Erythroblast (primary cell): ENCODE data around the gene OMP.

ENCODE experiments used
- DNase-seq, 2 experiments: peaks; one replicate each; lab custom pipeline; 2025; lab: John Stamatoyannopoulos, UW
- GATA1 ChIP-seq: IDR thresholded peaks from 2 replicates; pipeline ENCODE4 v1.6.1; 2011; ENCODE audit warnings: low read depth, mild to moderate bottlenecking, control low read depth, low read length, moderate library complexity
- POLR2A ChIP-seq: IDR thresholded peaks from 2 replicates; pipeline ENCODE4 v1.6.1; 2011; ENCODE audit warnings: mild to moderate bottlenecking, low read length

The OMP gene

DNA sequence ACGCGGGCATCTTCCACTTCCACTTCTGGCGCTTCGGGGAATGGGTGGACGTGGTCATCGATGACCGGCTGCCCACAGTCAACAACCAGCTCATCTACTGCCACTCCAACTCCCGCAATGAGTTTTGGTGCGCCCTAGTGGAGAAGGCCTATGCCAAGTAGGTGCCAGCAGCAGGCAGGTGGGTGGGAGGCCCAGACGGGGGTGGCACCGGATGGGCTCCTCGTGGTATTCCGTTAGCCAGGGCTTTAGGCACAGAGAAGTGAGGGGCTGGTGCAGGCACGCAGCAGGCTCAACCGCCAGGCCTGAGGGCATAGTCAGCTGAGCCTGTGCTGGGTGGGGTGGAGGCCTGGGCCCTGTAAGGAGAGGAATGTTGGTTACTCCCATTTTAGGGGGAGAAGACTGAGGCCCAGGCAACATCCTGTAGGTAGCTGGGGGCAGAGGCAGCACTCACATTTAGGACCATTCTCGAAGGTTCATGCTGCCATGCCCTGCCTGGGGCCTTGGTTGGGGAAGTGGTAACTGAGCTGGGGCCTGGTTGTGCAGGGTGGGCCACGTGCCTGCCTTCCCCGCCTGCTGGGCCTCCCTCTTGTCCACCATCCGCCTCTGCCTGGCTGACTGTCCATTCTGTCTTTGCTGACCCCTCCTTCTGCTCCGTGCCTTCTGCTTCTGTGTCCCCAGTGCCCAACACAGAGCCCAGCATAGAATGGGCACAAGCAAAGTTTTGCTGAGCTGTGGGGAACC lies 10.2 kb downstream of the OMP start:
- TF ChIP-seq POLR2A: no peak
- no peak for TF ChIP-seq GATA1
- DNase-seq: no peak

GRCh38 chr11:77113382-77114088 lies 10.9 kb downstream of the OMP start:
- TF ChIP-seq GATA1: no peak
- TF ChIP-seq POLR2A: no peak
- DNase-seq: peak; percentile 21 to 54

- DNase-seq: no peak
Measured at GRCh38 chr11:77114089-77114463, 11.4 kb downstream of the OMP start.

DNA sequence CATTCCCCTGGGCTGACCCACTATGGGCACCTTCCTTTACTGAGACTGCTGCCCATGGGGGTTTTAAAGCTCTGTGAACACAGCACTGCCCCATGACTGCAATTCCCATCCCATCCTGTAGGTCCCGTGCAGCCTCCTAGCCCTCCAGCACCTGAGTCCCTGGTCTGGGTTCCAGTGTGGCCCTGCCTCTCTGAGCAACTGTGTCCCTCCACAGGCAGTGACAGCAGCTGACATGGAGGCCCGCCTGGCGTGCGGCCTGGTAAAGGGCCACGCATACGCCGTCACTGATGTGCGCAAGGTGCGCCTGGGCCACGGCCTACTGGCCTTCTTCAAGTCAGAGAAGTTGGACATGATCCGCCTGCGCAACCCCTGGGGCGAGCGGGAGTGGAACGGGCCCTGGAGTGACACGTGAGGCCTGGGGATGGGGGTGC lies 12.6 kb downstream of the OMP start:
- DNase-seq: no peak
- TF ChIP-seq GATA1: no peak
- TF ChIP-seq POLR2A: no peak

More at GRCh38 chr11:77114089-77114463, 11.4 kb downstream of the OMP start:
- TF ChIP-seq GATA1: no peak
- TF ChIP-seq POLR2A: no peak

DNA sequence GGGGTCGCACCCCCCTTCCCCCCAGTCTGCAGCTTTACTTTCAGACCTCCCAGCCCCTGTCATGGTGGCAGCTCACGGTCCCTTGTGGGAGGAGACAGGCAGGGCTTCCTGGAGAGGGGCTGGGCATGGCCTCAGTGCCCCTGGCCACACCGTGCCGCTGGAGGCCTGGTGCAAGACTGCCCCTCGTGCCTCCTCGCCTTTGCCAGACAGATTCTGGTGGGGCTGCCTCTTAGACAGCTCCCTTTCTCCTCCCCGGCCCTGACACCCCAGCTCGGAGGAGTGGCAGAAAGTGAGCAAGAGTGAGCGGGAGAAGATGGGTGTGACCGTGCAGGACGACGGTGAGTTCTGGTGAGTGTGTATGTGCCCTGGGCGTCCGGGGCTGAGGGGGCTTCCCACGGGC lies 13.3 kb downstream of the OMP start:
- TF ChIP-seq POLR2A (no peak), GATA1 (no peak)
- no peak for DNase-seq

- no peak for DNase-seq
- TF ChIP-seq GATA1 (no peak), POLR2A (no peak)
Measured at GRCh38 chr11:77117492-77117891, 14.9 kb downstream of the OMP start.

DNA sequence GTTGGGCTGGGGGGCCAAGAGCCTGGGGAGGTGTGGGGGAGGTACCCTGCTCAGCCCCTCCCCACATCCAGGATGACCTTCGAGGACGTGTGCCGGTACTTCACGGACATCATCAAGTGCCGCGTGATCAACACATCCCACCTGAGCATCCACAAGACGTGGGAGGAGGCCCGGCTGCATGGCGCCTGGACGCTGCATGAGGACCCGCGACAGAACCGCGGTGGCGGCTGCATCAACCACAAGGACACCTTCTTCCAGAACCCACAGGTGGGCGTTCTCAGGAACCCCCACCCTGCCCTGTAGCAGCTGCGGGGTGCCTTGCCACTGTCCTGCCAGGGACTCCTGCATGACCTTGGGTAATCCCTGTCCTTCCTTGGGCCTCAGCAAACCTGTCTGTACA lies 15.4 kb downstream of the OMP start:
- no peak for TF ChIP-seq POLR2A
- TF ChIP-seq GATA1: no peak
- DNase-seq: no peak

DNA sequence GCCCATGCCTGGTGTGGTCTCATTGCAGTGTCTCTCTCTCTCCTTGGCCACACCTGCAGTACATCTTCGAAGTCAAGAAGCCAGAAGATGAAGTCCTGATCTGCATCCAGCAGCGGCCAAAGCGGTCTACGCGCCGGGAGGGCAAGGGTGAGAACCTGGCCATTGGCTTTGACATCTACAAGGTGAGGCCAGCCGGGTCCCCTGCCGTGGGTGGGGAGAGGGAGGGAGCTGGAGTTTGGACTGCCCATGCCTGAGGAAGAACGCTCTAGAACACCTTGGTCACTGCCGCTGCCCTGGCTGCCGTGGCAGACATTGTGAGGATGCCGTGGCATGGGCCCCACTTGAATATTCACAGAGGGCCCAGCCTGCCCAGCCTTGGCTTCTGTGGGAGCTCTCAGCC lies 16.3 kb downstream of the OMP start:
- DNase-seq: no peak
- TF ChIP-seq POLR2A: no peak
- TF ChIP-seq GATA1: no peak

- no peak for DNase-seq
- TF ChIP-seq POLR2A: no peak
- no peak for TF ChIP-seq GATA1
Measured at GRCh38 chr11:77119531-77119936, 16.9 kb downstream of the OMP start.

DNA sequence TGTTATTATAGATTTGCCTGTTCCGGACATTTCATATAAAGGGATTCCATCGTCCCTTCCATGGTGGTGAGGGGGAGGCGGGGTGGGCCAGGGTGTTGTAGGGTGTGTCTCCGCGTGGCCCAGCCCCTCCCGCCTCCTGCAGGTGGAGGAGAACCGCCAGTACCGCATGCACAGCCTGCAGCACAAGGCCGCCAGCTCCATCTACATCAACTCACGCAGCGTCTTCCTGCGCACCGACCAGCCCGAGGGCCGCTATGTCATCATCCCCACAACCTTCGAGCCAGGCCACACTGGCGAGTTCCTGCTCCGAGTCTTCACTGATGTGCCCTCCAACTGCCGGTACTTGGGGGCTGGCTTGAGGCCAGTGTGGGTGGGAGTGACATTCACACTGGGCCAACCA lies 17.9 kb downstream of the OMP start:
- TF ChIP-seq GATA1 (no peak), POLR2A (no peak)

DNA sequence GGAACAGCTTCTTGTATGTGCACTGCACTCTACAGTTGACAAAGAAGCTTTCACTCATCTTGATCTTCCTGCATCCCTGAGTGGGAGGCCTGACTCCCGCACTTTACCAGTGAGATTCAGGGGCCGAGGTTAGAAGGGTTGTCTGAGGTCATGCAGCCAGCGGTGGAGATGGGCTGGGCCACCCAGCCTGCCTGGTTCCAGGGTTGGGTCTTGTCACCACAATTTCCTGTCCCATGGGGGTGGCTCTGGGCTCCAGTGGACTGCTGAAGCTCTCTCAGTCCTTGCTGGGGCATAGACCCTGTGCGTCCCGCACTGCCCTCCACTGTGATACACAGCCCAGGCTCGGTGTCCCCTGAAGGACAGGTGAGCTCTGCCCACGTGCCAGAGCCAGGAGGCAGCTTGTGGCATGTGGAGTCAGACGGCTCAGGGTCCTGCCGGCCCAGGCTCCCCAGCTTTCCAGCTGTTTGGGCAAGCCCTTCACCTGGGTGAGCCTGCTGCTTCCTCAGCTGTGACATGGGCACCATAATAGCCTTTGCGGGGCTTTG lies 18.5 kb downstream of the OMP start:
- DNase-seq: no peak
- TF ChIP-seq GATA1: no peak
- no peak for TF ChIP-seq POLR2A

More for the DNA sequence above, 17.9 kb downstream of the OMP start:
- no peak for DNase-seq

GRCh38 chr11:77121876-77122575 lies 19.4 kb downstream of the OMP start:
- no peak for DNase-seq
- no peak for TF ChIP-seq GATA1
- TF ChIP-seq POLR2A: no peak

GRCh38 chr11:77122576-77123212 lies 20.1 kb downstream of the OMP start:
- no peak for TF ChIP-seq POLR2A
- TF ChIP-seq GATA1: no peak

More at GRCh38 chr11:77122576-77123212, 20.1 kb downstream of the OMP start:
- DNase-seq: no peak
